ENCODE results near the gene MDK.

Gene MDK

GRCh38 chr11:46390331-46391171 is 9.1 kb downstream of the MDK start:
- H3F3A ChIP-seq (ENCODE audit: control insufficient read depth, insufficient read depth): no peaks in the 10 kb centered on the region; the same call in 1 of the 2 replicates
- peak overlapping the region; percentile 61 for H3K4me2 ChIP-seq (ENCODE audit: low read length)
- H3K4me3 ChIP-seq (ENCODE audit: low read length): peak overlapping the region; percentile 55; the same call in 1 of the 2 replicates
- H3K27me3 ChIP-seq (ENCODE audit: control insufficient read depth, low read length): peaks cover 63% of the 10 kb centered on the region
- no peaks in the 10 kb centered on the region for H3K36me3 ChIP-seq (ENCODE audit: control insufficient read depth, low read length)
- H4K20me1 ChIP-seq (ENCODE audit: control insufficient read depth, insufficient read depth, low read depth, low read length): no peaks in the 10 kb centered on the region; the same call in 1 of the 2 replicates
- H3K27ac ChIP-seq (ENCODE audit: low read depth, low read length): no peak overlapping the region
- H3K9me3 ChIP-seq (ENCODE audit: control insufficient read depth, insufficient read depth, low read length): no peaks in the 10 kb centered on the region
- H3K4me1 ChIP-seq (ENCODE audit: control insufficient read depth, low read length): peaks cover 32% of the 10 kb centered on the region
- TF ChIP-seq CTCF (IDR thresholded peaks at IDR 0.05; ENCODE audit: low read depth, low read length, poor library complexity, severe bottlenecking): no peak
- TF ChIP-seq EZH2phosphoT487 (IDR thresholded peaks at IDR 0.05; ENCODE audit: borderline replicate concordance, low read length): peak; percentile 48
- no peaks in the 10 kb centered on the region for H3K9me2 ChIP-seq (replicated peaks; ENCODE audit: control insufficient read depth, low read length)
- no peaks in the 10 kb centered on the region for H3K79me2 ChIP-seq (ENCODE audit: control insufficient read depth, low read length)

GRCh38 chr11:46391186-46391577 is 9.7 kb downstream of the MDK start:
- peaks cover 63% of the 10 kb centered on the region for H3K27me3 ChIP-seq (ENCODE audit: control insufficient read depth, low read length)
- no peaks in the 10 kb centered on the region for H3K36me3 ChIP-seq (ENCODE audit: control insufficient read depth, low read length)
- H3K27ac ChIP-seq (ENCODE audit: low read depth, low read length): no peak overlapping the region
- H4K20me1 ChIP-seq (ENCODE audit: control insufficient read depth, insufficient read depth, low read depth, low read length): no peaks in the 10 kb centered on the region; the same call in 1 of the 2 replicates
- TF ChIP-seq EZH2phosphoT487 (IDR thresholded peaks at IDR 0.05; ENCODE audit: borderline replicate concordance, low read length): no peak
- no peak for TF ChIP-seq CTCF (IDR thresholded peaks at IDR 0.05; ENCODE audit: low read depth, low read length, poor library complexity, severe bottlenecking)
- no peaks in the 10 kb centered on the region for H3K9me2 ChIP-seq (replicated peaks; ENCODE audit: control insufficient read depth, low read length)
- H3F3A ChIP-seq (ENCODE audit: control insufficient read depth, insufficient read depth): no peaks in the 10 kb centered on the region; the same call in 1 of the 2 replicates
- no peaks in the 10 kb centered on the region for H3K79me2 ChIP-seq (ENCODE audit: control insufficient read depth, low read length)
- H3K4me1 ChIP-seq (ENCODE audit: control insufficient read depth, low read length): peaks cover 32% of the 10 kb centered on the region
- peak overlapping the region; percentile 46; the same call in 1 of the 2 replicates for H3K4me3 ChIP-seq (ENCODE audit: low read length)
- H3K4me2 ChIP-seq (ENCODE audit: low read length): peak overlapping the region; percentile 47
- H3K9me3 ChIP-seq (ENCODE audit: control insufficient read depth, insufficient read depth, low read length): no peaks in the 10 kb centered on the region

GRCh38 chr11:46391578-46392420 is 10.3 kb downstream of the MDK start, which contains the start of gene CHRM4:
Gene CHRM4 (minus strand): TSS chr11:46391776. CDS start chr11:46386557, 5,219 bp downstream.
- H3K9me2 ChIP-seq (replicated peaks; ENCODE audit: control insufficient read depth, low read length): no peaks in the 10 kb centered on the region
- peak within 1 kb of the TSS; percentile 80 for H3K4me2 ChIP-seq (ENCODE audit: low read length)
- peaks cover 32% of the 10 kb centered on the region for H3K4me1 ChIP-seq (ENCODE audit: control insufficient read depth, low read length)
- H3K9me3 ChIP-seq (ENCODE audit: control insufficient read depth, insufficient read depth, low read length): no peaks in the 10 kb centered on the region
- no peaks in the 10 kb centered on the region for H3K36me3 ChIP-seq (ENCODE audit: control insufficient read depth, low read length)
- H3K27me3 ChIP-seq (ENCODE audit: control insufficient read depth, low read length): peaks cover 61% of the 10 kb centered on the region
- TF ChIP-seq CTCF (IDR thresholded peaks at IDR 0.05; ENCODE audit: low read depth, low read length, poor library complexity, severe bottlenecking) (peak; percentile 43), EZH2phosphoT487 (IDR thresholded peaks at IDR 0.05; ENCODE audit: borderline replicate concordance, low read length) (no peak)
- H3F3A ChIP-seq (ENCODE audit: control insufficient read depth, insufficient read depth): no peaks in the 10 kb centered on the region; the same call in 1 of the 2 replicates
- H3K79me2 ChIP-seq (ENCODE audit: control insufficient read depth, low read length): no peaks in the 10 kb centered on the region
- H3K4me3 ChIP-seq (ENCODE audit: low read length): peak within 1 kb of the TSS; percentile 70
- no peak within 1 kb of the TSS for H3K27ac ChIP-seq (ENCODE audit: low read depth, low read length)
- no peaks in the 10 kb centered on the region; the same call in 1 of the 2 replicates for H4K20me1 ChIP-seq (ENCODE audit: control insufficient read depth, insufficient read depth, low read depth, low read length)
